ENCODE results near the gene SNAPC1. TPM values are rescaled to one million over a fixed set of nuclear protein-coding genes. Genes with fewer than 3 reads are reported as not detected.

SNAPC1 gene
- total and polyA plus RNA-seq, 2 of the 13 experiments (the other 11 are each of a cell fraction or from before 2014, with no cell fraction given): 2.6 to 8.5 TPM

- in situ Hi-C loops (cut with HindIII; ENCODE audit: extremely low pct_ligation_motif_present, low pct_unique_long_range_greater_than_20kb): no loop called here
Measured at GRCh38 chr14:61822458-61822857, 60.2 kb downstream of the SNAPC1 start.

More at GRCh38 chr14:61822458-61822857, 60.2 kb downstream of the SNAPC1 start:
- Histone ChIP-seq H4K20me1 (ENCODE audit: insufficient read depth, low read length) (no peaks in the 10 kb centered on the region), H3K9ac (ENCODE audit: insufficient read depth, low read depth, low read length) (no peak overlapping the region), H3K27ac (ENCODE audit: extremely low read length, insufficient read depth, low read length) (no peak overlapping the region), H3K27me3 (ENCODE audit: control insufficient read depth in 1 of 2, insufficient read depth in 2 of 2, low read length in 2 of 2) (peaks cover 0 to 3% of the 10 kb centered on the region in 2 experiments; a peak in 3 of 5 replicates), H2AFZ (ENCODE audit: low read length) (no peak overlapping the region), H3K79me2 (ENCODE audit: insufficient read depth, low read length) (no peaks in the 10 kb centered on the region), H3K4me2 (ENCODE audit: low read depth, low read length) (no peak overlapping the region), H3K9me3 (ENCODE audit: low read length) (no peaks in the 10 kb centered on the region), H3K4me3 (replicated peaks in 1 of 3; ENCODE audit: insufficient read depth in 1 of 3, low read depth in 2 of 3, low read length in 3 of 3) (no peak overlapping the region), H3K4me1 (ENCODE audit: insufficient read depth, low read length) (no peaks in the 10 kb centered on the region), H3K36me3 (replicated peaks in 1 of 2; ENCODE audit: control insufficient read depth in 1 of 2, insufficient read depth in 2 of 2, low read length in 2 of 2) (no peaks in the 10 kb centered on the region)
- FAIRE-seq (no peak), ATAC-seq (no peak), DNase-seq (ENCODE audit: low spot score) (no peak)
- ChIA-PET CTCF (ENCODE audit: low intra/inter-chr PET ratio, low total read pairs) (no interaction called here), POLR2A (no interaction called here)
- WGBS (ENCODE audit: low lambda C conversion rate): 5% methylated on average over 2 of the region's 2 CpGs
- intact Hi-C loops (cut with micrococcal nuclease; ENCODE audit: unreplicated experiment): no loop called here
- TF ChIP-seq ZNF280D (CRISPR knock-in tag; IDR thresholded peaks at IDR 0.05): no peak
- no peak for TF ChIP-seq ZNF318 (CRISPR knock-in tag; IDR thresholded peaks at IDR 0.05)
- no peak for TF ChIP-seq ZC3H4 (CRISPR knock-in tag; IDR thresholded peaks at IDR 0.05; ENCODE audit: borderline replicate concordance)
- no peak for TF ChIP-seq FOSL1 (CRISPR knock-in tag; IDR thresholded peaks at IDR 0.05; ENCODE audit: borderline replicate concordance)
- no peak for TF ChIP-seq SRY (CRISPR knock-in tag; IDR thresholded peaks at IDR 0.05)
- no peak for TF ChIP-seq TRAFD1 (CRISPR knock-in tag; IDR thresholded peaks at IDR 0.05; ENCODE audit: borderline replicate concordance)
- TF ChIP-seq HDAC2 (CRISPR knock-in tag; IDR thresholded peaks at IDR 0.05): no peak
- no peak for TF ChIP-seq ZNF710 (CRISPR knock-in tag; IDR thresholded peaks at IDR 0.05; ENCODE audit: borderline replicate concordance)
- BruUV-seq (replicated peaks): no TSS peak
